ENCODE data around the gene ARRDC3.

DNA sequence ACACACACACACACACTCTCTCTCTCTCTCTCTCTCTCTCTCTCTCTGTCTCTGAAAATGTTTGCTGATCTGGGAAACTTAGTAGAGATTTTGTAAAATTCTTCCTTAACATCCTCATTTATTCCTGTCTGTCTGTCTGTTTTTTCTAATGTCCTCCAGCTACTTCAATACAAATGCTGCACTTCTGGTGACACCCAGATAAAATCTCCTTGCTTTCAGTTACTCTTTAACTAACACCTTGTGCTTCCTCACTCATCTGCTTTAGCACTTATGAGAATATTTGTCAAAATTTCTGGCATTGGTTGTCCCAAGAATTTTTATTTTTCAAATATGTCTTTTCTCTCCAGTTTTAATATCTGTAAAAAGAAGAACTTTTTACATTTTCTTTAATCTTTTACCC is 35.0 kb upstream of the ARRDC3 start:
- TF ChIP-seq, protein P1, sequence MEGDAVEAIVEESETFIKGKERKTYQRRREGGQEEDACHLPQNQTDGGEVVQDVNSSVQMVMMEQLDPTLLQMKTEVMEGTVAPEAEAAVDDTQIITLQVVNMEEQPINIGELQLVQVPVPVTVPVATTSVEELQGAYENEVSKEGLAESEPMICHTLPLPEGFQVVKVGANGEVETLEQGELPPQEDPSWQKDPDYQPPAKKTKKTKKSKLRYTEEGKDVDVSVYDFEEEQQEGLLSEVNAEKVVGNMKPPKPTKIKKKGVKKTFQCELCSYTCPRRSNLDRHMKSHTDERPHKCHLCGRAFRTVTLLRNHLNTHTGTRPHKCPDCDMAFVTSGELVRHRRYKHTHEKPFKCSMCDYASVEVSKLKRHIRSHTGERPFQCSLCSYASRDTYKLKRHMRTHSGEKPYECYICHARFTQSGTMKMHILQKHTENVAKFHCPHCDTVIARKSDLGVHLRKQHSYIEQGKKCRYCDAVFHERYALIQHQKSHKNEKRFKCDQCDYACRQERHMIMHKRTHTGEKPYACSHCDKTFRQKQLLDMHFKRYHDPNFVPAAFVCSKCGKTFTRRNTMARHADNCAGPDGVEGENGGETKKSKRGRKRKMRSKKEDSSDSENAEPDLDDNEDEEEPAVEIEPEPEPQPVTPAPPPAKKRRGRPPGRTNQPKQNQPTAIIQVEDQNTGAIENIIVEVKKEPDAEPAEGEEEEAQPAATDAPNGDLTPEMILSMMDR (IDR thresholded peaks at IDR 0.05), result no peak
- no peak for TF ChIP-seq POLR2A (IDR thresholded peaks at IDR 0.05)
